ENCODE data around the gene PCSK1.
"Not testable (repeated sequence)": the region's sequence is repeated elsewhere in the genome, so short reads cannot be mapped to it uniquely, and the experiment has no call there.

Gene PCSK1

GRCh38 chr5:96372726-96373380 lies 60.2 kb downstream of the PCSK1 start:
- no peak for DNase-seq (ENCODE audit: low spot score)

- DNase-seq (ENCODE audit: low spot score), result no peak
Observed at GRCh38 chr5:96370976-96371375, 62.1 kb downstream of the PCSK1 start.

- not testable (repeated sequence) for DNase-seq (ENCODE audit: low spot score)
Observed at GRCh38 chr5:96367337-96367736, 65.7 kb downstream of the PCSK1 start.

- DNase-seq (ENCODE audit: low spot score), result no peak
Observed at GRCh38 chr5:96354237-96354636, 78.8 kb downstream of the PCSK1 start.

- DNase-seq (ENCODE audit: low spot score), result no peak
Observed at GRCh38 chr5:96353220-96353619, 79.8 kb downstream of the PCSK1 start.

GRCh38 chr5:96350678-96351077 lies 82.4 kb downstream of the PCSK1 start:
- no peak for DNase-seq (ENCODE audit: low spot score)

GRCh38 chr5:96348536-96348935 lies 84.5 kb downstream of the PCSK1 start:
- no peak for DNase-seq (ENCODE audit: low spot score)

- no peak for DNase-seq (ENCODE audit: low spot score)
Observed at GRCh38 chr5:96347502-96348292, 85.4 kb downstream of the PCSK1 start.

- no peak for DNase-seq (ENCODE audit: low spot score)
Observed at GRCh38 chr5:96344678-96345577, 88.1 kb downstream of the PCSK1 start.

GRCh38 chr5:96343094-96343493 lies 90.0 kb downstream of the PCSK1 start:
- no peak for DNase-seq (ENCODE audit: low spot score)

GRCh38 chr5:96342581-96342980 lies 90.5 kb downstream of the PCSK1 start:
- DNase-seq (ENCODE audit: low spot score), result no peak
